HG02623 (cell line): ENCODE data around the gene ERICH6.
A peak's percentile ranks its signal among the peaks of the same experiment; 100 is the strongest.
"Not testable (repeated sequence)": the region's sequence is repeated elsewhere in the genome, so short reads cannot be mapped to it uniquely, and the experiment has no call there.

Experiments
- ATAC-seq: cut with Tn5 transposase; IDR thresholded peaks from one replicate; pipeline ENCODE4 v1.9.1; 2021; ENCODE audit warnings: moderate library complexity; ENCODE audit not compliant: unreplicated experiment

ERICH6 gene

GRCh38 chr3:150682824-150683223 lies 20.9 kb downstream of the ERICH6 start:
- no peak for ATAC-seq

- no peak for ATAC-seq
These were observed 21.4 kb downstream of the ERICH6 start for GRCh38 chr3:150682279-150682678.

- ATAC-seq = peak; percentile 91
These were observed 22.7 kb downstream of the ERICH6 start for GRCh38 chr3:150681057-150681456.

- ATAC-seq = peak; percentile 6
These were observed 23.2 kb downstream of the ERICH6 start for GRCh38 chr3:150680562-150680961.

- ATAC-seq = no peak
These were observed 28.1 kb downstream of the ERICH6 start for GRCh38 chr3:150675587-150675986.

- ATAC-seq = no peak
These were observed 29.8 kb downstream of the ERICH6 start for GRCh38 chr3:150673966-150674365.

- ATAC-seq = no peak
These were observed 37.6 kb downstream of the ERICH6 start for GRCh38 chr3:150666167-150666566.

GRCh38 chr3:150663461-150663860 lies 40.3 kb downstream of the ERICH6 start:
- no peak for ATAC-seq

GRCh38 chr3:150662410-150663200 lies 41.1 kb downstream of the ERICH6 start:
- ATAC-seq = no peak

- ATAC-seq = no peak
These were observed 47.4 kb downstream of the ERICH6 start for GRCh38 chr3:150656316-150656715.

- ATAC-seq = peak; percentile 57
These were observed 50.6 kb downstream of the ERICH6 start for GRCh38 chr3:150653110-150653561.

GRCh38 chr3:150640256-150640655 lies 63.5 kb downstream of the ERICH6 start:
- ATAC-seq = no peak

GRCh38 chr3:150639262-150639661 lies 64.5 kb downstream of the ERICH6 start:
- ATAC-seq = no peak

- no peak for ATAC-seq
These were observed 67.5 kb downstream of the ERICH6 start for GRCh38 chr3:150636258-150636657.

GRCh38 chr3:150635526-150635925 lies 68.2 kb downstream of the ERICH6 start:
- ATAC-seq = peak; percentile 60

- no peak for ATAC-seq
These were observed 68.6 kb downstream of the ERICH6 start for GRCh38 chr3:150635076-150635475.

GRCh38 chr3:150631515-150632221 lies 72.1 kb downstream of the ERICH6 start:
- no peak for ATAC-seq

- ATAC-seq = no peak
These were observed 76.2 kb downstream of the ERICH6 start for GRCh38 chr3:150627557-150627956.

- ATAC-seq = no peak
These were observed 77.4 kb downstream of the ERICH6 start for GRCh38 chr3:150626148-150626930.

GRCh38 chr3:150623945-150624344 lies 79.8 kb downstream of the ERICH6 start:
- ATAC-seq = no peak

GRCh38 chr3:150622955-150623354 lies 80.8 kb downstream of the ERICH6 start:
- ATAC-seq = not testable (repeated sequence)
